H9 (cell line): Measurements from ENCODE around the gene OR2T10. TPM values are rescaled to one million over a fixed set of nuclear protein-coding genes. Genes with fewer than 3 reads are reported as not detected.

Experiments used
- DNase-seq: peaks from one replicate; pipeline ENCODE4 v3.0.0-alpha.2; 2017
- H2AFZ ChIP-seq: one replicate; pipeline ENCODE4 v1.6.1; 2013; ENCODE audit warnings: mild to moderate bottlenecking, low read length, control low read depth, moderate library complexity
- H2AK5ac ChIP-seq: 2 replicates; pipeline ENCODE4 v1.6.1; 2013; ENCODE audit warnings: low read length, control low read depth, mixed read lengths; ENCODE audit not compliant: insufficient read length
- H2BK120ac ChIP-seq: one replicate; pipeline ENCODE4 v1.6.1; 2013; ENCODE audit warnings: low read depth, mild to moderate bottlenecking, low read length, control low read depth, inconsistent platforms; ENCODE audit not compliant: poor library complexity, severe bottlenecking
- H2BK12ac ChIP-seq: 2 replicates; pipeline ENCODE4 v1.6.1; 2013; ENCODE audit warnings: low read length, control low read depth, mixed read lengths, low read depth; ENCODE audit not compliant: insufficient read length
- H2BK15ac ChIP-seq: 2 replicates; pipeline ENCODE4 v1.6.1; 2013; ENCODE audit warnings: low read depth, low read length, control low read depth
- H2BK20ac ChIP-seq: one replicate; pipeline ENCODE4 v1.6.1; 2013; ENCODE audit warnings: low read depth, mild to moderate bottlenecking, low read length, control low read depth, inconsistent platforms; ENCODE audit not compliant: poor library complexity, severe bottlenecking
- H2BK5ac ChIP-seq: 2 replicates; pipeline ENCODE4 v1.6.1; 2013; ENCODE audit warnings: low read length, control low read depth, mixed read lengths; ENCODE audit not compliant: insufficient read length
- H3K14ac ChIP-seq: 2 replicates; pipeline ENCODE4 v1.6.1; 2013; ENCODE audit warnings: low read length, control low read depth; ENCODE audit not compliant: insufficient read depth
- H3K18ac ChIP-seq: 2 replicates; pipeline ENCODE4 v1.6.1; 2013; ENCODE audit warnings: low read depth, mild to moderate bottlenecking, mixed read lengths, low read length, control low read depth; ENCODE audit not compliant: insufficient read length
- H3K23ac ChIP-seq: 2 replicates; pipeline ENCODE4 v1.6.1; 2013; ENCODE audit warnings: low read length, control low read depth, mixed read lengths, low read depth; ENCODE audit not compliant: insufficient read length
- H3K23me2 ChIP-seq: 2 replicates; pipeline ENCODE4 v1.6.1; 2013; ENCODE audit warnings: low read depth, mild to moderate bottlenecking, mixed read lengths, low read length, control low read depth; ENCODE audit not compliant: insufficient read length, poor library complexity, severe bottlenecking
- H3K27ac ChIP-seq: 2 replicates; pipeline ENCODE4 v1.5.1; 2013; ENCODE audit warnings: low read length, control low read depth, mixed read lengths, low read depth; ENCODE audit not compliant: insufficient read length
- H3K27me3 ChIP-seq: 2 replicates; pipeline ENCODE4 v1.6.1; 2013; ENCODE audit warnings: low read length, control low read depth, inconsistent platforms; ENCODE audit not compliant: insufficient read depth
- H3K4ac ChIP-seq: 2 replicates; pipeline ENCODE4 v1.6.1; 2013; ENCODE audit warnings: low read depth, mild to moderate bottlenecking, control low read depth, inconsistent platforms, low read length, moderate library complexity
- H3K4me1 ChIP-seq: 2 replicates; pipeline ENCODE4 v1.6.1; 2013; ENCODE audit warnings: low read length, control low read depth, inconsistent platforms; ENCODE audit not compliant: insufficient read depth
- H3K4me2 ChIP-seq: 2 replicates; pipeline ENCODE4 v1.6.1; 2013; ENCODE audit warnings: low read length, control low read depth, mixed read lengths; ENCODE audit not compliant: insufficient read length, insufficient read depth
- H3K56ac ChIP-seq: 2 replicates; pipeline ENCODE4 v1.6.1; 2013; ENCODE audit warnings: low read depth, mild to moderate bottlenecking, mixed read lengths, low read length, control low read depth; ENCODE audit not compliant: insufficient read length
- H3K79me1 ChIP-seq: 2 replicates; pipeline ENCODE4 v1.6.1; 2013; ENCODE audit warnings: low read depth, mild to moderate bottlenecking, moderate library complexity, low read length, control low read depth, inconsistent platforms; ENCODE audit not compliant: insufficient read depth, poor library complexity, severe bottlenecking
- H3K79me2 ChIP-seq: 2 replicates; pipeline ENCODE4 v1.6.1; 2013; ENCODE audit warnings: low read length, control low read depth, inconsistent platforms; ENCODE audit not compliant: insufficient read depth
- H3K9ac ChIP-seq: 2 replicates; pipeline ENCODE4 v1.6.1; 2013; ENCODE audit warnings: low read length, control low read depth, mixed read lengths; ENCODE audit not compliant: insufficient read length; ENCODE audit errors: extremely low read depth
- H3K9me3 ChIP-seq: one replicate; pipeline ENCODE4 v1.6.1; 2013; ENCODE audit warnings: low read depth, low read length, inconsistent platforms; ENCODE audit not compliant: control insufficient read depth
- H3T11ph ChIP-seq: one replicate; pipeline ENCODE4 v1.6.1; 2013; ENCODE audit warnings: mild to moderate bottlenecking, low read length, control low read depth, inconsistent platforms
- H4K20me1 ChIP-seq: one replicate; pipeline ENCODE4 v1.6.1; 2013; ENCODE audit not compliant: control insufficient read depth, insufficient read length, insufficient read depth
- H4K5ac ChIP-seq: 2 replicates; pipeline ENCODE4 v1.6.1; 2013; ENCODE audit warnings: low read depth, mild to moderate bottlenecking, mixed read lengths, low read length, control low read depth; ENCODE audit not compliant: insufficient read length
- H4K8ac ChIP-seq: replicated peaks from 2 replicates; pipeline ENCODE4 v1.6.1; 2013; ENCODE audit warnings: low read length, control low read depth, mixed read lengths, low read depth; ENCODE audit not compliant: insufficient read length
- H4K91ac ChIP-seq: 2 replicates; pipeline ENCODE4 v1.6.1; 2013; ENCODE audit warnings: low read depth, mild to moderate bottlenecking, moderate library complexity, mixed read lengths, low read length, control low read depth; ENCODE audit not compliant: insufficient read length
- H3K27ac Mint-ChIP-seq, 3 experiments: 2 replicates in 2 of 3; 3 replicates in 1 of 3; pipeline ENCODE4 v1.8.0; 2020 to 2021; ENCODE audit warnings: mixed read lengths in 3 of 3, mild to moderate bottlenecking in 1 of 3, moderate library complexity in 1 of 3
- H3K27me3 Mint-ChIP-seq: 2 replicates; pipeline ENCODE4 v1.8.0; 2021; ENCODE audit warnings: low read depth, mild to moderate bottlenecking, moderate library complexity, mixed read lengths
- H3K36me3 Mint-ChIP-seq, 3 experiments: 2 replicates in 2 of 3; 3 replicates in 1 of 3; pipeline ENCODE4 v1.8.0; 2020 to 2021; ENCODE audit warnings: low read depth in 3 of 3, mixed read lengths in 3 of 3; ENCODE audit not compliant: insufficient read depth in 1 of 3
- H3K4me1 Mint-ChIP-seq, 2 experiments: 2 replicates each; pipeline ENCODE4 v1.8.0; 2020; ENCODE audit warnings: mixed read lengths in 2 of 2
- H3K4me3 Mint-ChIP-seq, 2 experiments: 2 replicates in 1 of 2; 3 replicates in 1 of 2; pipeline ENCODE4 v1.8.0; 2020 to 2021; ENCODE audit warnings: mild to moderate bottlenecking in 2 of 2, mixed read lengths in 2 of 2, moderate library complexity in 1 of 2
- H3K9me3 Mint-ChIP-seq, 2 experiments: 2 replicates in 1 of 2; 3 replicates in 1 of 2; pipeline ENCODE4 v1.8.0; 2020; ENCODE audit warnings: mild to moderate bottlenecking in 2 of 2, mixed read lengths in 2 of 2, moderate library complexity in 1 of 2
- WGBS: extraction: QIAGEN DNeasy Blood & Tissue Kit; methylation state at CpG from one replicate; pipeline ENCODE4 v1.1.7; 2013; ENCODE audit warnings: missing lambda C conversion rate, low lambda C conversion rate, mixed read lengths; ENCODE audit not compliant: insufficient read length; ENCODE audit errors: extremely low coverage; 5-methylcytosine and 5-hydroxymethylcytosine counted together
- total RNA-seq: library from RNA; stranded (reverse); gene quantifications from 2 replicates; pipeline ENCODE4 v1.2.1, GENCODE V29; 2021
- TF ChIP-seq, protein P1 (sequence below): fragments of 200-600 bp; sonication (generic); conservative IDR thresholded peaks from 3 replicates; pipeline ENCODE4 v1.8.0; 2021; ENCODE audit warnings: antibody characterized with exemption, mild to moderate bottlenecking

Gene OR2T10
- total RNA-seq, 1 experiment from 2014 or later = not detected

DNA sequence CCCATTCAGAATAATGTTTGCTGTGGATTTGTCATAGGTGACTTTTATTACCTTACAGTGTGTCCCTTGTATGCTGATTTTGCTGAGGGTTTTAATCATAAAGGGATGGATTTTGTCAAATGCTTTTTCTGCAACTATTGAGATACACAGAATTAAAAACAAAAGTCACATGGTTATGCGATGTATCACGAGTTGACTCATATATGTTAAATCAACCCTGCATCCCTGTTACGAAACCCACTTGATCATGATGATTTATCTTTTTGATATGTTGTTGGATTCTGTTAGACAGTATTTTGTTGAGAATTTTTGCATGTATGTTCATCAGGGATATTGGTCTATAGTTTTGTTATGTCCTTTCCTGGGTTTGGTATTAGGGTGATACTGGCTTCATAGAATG is 12.2 kb downstream of the OR2T10 start:
- no CpG with 5 or more reads among the region's 3 CpGs for WGBS
- no peak overlapping the region for H2AK5ac ChIP-seq
- no peak overlapping the region for H2BK120ac ChIP-seq
- H2BK5ac ChIP-seq = no peak overlapping the region
- no peaks in the 10 kb centered on the region for H3K27me3 Mint-ChIP-seq
- peaks cover 19% of the 10 kb centered on the region for H3K9me3 ChIP-seq
- no peak overlapping the region for H3K9ac ChIP-seq
- H3K36me3 Mint-ChIP-seq = peaks cover 0 to 12% (median 2%) of the 10 kb centered on the region in 3 experiments; a peak in 3 of 7 replicates
- no peak overlapping the region for H3K14ac ChIP-seq
- no peak overlapping the region for H3K27ac Mint-ChIP-seq
- no peak overlapping the region for H4K8ac ChIP-seq
- H3T11ph ChIP-seq = no peak overlapping the region
- no peaks in the 10 kb centered on the region for H3K23me2 ChIP-seq
- H3K79me1 ChIP-seq = no peaks in the 10 kb centered on the region
- no peaks in the 10 kb centered on the region for H3K27me3 ChIP-seq
- H3K4me2 ChIP-seq = no peak overlapping the region
- no peaks in the 10 kb centered on the region for H4K20me1 ChIP-seq
- H3K56ac ChIP-seq = no peak overlapping the region
- H3K4me1 ChIP-seq = no peaks in the 10 kb centered on the region
- H2AFZ ChIP-seq = no peak overlapping the region
- no peak overlapping the region for H2BK15ac ChIP-seq
- no peak overlapping the region for H3K18ac ChIP-seq
- H3K27ac ChIP-seq = no peak overlapping the region
- H4K91ac ChIP-seq = no peak overlapping the region
- no peak overlapping the region for H2BK20ac ChIP-seq
- no peak overlapping the region for H2BK12ac ChIP-seq
- no peak overlapping the region for H3K4ac ChIP-seq
- no peaks in the 10 kb centered on the region for H3K79me2 ChIP-seq
- TF ChIP-seq, protein P1, sequence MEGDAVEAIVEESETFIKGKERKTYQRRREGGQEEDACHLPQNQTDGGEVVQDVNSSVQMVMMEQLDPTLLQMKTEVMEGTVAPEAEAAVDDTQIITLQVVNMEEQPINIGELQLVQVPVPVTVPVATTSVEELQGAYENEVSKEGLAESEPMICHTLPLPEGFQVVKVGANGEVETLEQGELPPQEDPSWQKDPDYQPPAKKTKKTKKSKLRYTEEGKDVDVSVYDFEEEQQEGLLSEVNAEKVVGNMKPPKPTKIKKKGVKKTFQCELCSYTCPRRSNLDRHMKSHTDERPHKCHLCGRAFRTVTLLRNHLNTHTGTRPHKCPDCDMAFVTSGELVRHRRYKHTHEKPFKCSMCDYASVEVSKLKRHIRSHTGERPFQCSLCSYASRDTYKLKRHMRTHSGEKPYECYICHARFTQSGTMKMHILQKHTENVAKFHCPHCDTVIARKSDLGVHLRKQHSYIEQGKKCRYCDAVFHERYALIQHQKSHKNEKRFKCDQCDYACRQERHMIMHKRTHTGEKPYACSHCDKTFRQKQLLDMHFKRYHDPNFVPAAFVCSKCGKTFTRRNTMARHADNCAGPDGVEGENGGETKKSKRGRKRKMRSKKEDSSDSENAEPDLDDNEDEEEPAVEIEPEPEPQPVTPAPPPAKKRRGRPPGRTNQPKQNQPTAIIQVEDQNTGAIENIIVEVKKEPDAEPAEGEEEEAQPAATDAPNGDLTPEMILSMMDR = no peak
- H3K23ac ChIP-seq = no peak overlapping the region
- H3K4me1 Mint-ChIP-seq = no peaks in the 10 kb centered on the region
- no peak for DNase-seq
- H4K5ac ChIP-seq = no peak overlapping the region
- H3K9me3 Mint-ChIP-seq = peaks cover 74 to 88% of the 10 kb centered on the region in 2 experiments
- H3K4me3 Mint-ChIP-seq = no peak overlapping the region
